Sigmoid colon (tissue), 7 donors: Measurements from ENCODE around the gene RACGAP1. TPM values are rescaled to one million over a fixed set of nuclear protein-coding genes. Genes with fewer than 3 reads are reported as not detected.

ENCODE experiments used
- DNase-seq: peaks from one replicate; pipeline ENCODE4 v3.0.0-alpha.2; 2019
- H3K27ac ChIP-seq, 4 donors: fragments of 200-600 bp; sonication (generic); one replicate each; pipeline ENCODE4 v1.5.1; 2016 to 2019; ENCODE audit warnings: mild to moderate bottlenecking in 1 of 4
- H3K27me3 ChIP-seq, 3 donors: fragments of 200-600 bp; sonication (generic); one replicate each; pipeline ENCODE4 v1.5.1; 2019; ENCODE audit warnings: mild to moderate bottlenecking in 1 of 3
- H3K36me3 ChIP-seq, 4 donors: fragments of 200-600 bp; sonication (generic); one replicate each; pipeline ENCODE4 v1.5.1; 2016 to 2019
- H3K4me1 ChIP-seq, 4 donors: fragments of 200-600 bp; sonication (generic); one replicate each; pipeline ENCODE4 v1.5.1; 2017 to 2019
- H3K4me3 ChIP-seq, 4 donors: fragments of 200-600 bp; sonication (generic); one replicate each; pipeline ENCODE4 v1.5.1; 2017 to 2019; ENCODE audit warnings: mild to moderate bottlenecking in 2 of 4, moderate library complexity in 1 of 4
- H3K9me3 ChIP-seq, 4 donors: fragments of 200-600 bp in 3 of 4; sonication (generic) in 3 of 4; one replicate each; pipeline versions ENCODE4 v1.5.1 to v1.6.1; 2013 to 2019
- CTCF ChIP-seq, 4 experiments: fragments of 450-650 bp in 3 of 4; fragments of 200-600 bp in 1 of 4; IDR thresholded peaks; one replicate each; pipeline ENCODE4 v1.5.1; 2016 to 2019; ENCODE audit warnings: antibody characterized with exemption in 4 of 4, mild to moderate bottlenecking in 3 of 4, moderate library complexity in 2 of 4
- EP300 ChIP-seq, 4 donors: sonication (generic); formaldehyde crosslinking; IDR thresholded peaks; one replicate each; pipeline ENCODE4 v1.6.1; 2017; ENCODE audit warnings: antibody characterized with exemption in 4 of 4
- POLR2A ChIP-seq, 2 donors: fragments of 450-650 bp; IDR thresholded peaks; one replicate each; pipeline ENCODE4 v1.6.1; 2016; ENCODE audit warnings: antibody characterized with exemption in 2 of 2, mild to moderate bottlenecking in 2 of 2, moderate library complexity in 2 of 2
- POLR2AphosphoS5 ChIP-seq, 4 donors: sonication (generic); formaldehyde crosslinking; IDR thresholded peaks; one replicate each; pipeline ENCODE4 v1.6.1; 2017; ENCODE audit warnings: antibody characterized with exemption in 4 of 4
- WGBS, 2 donors: extraction: QIAGEN DNeasy Blood & Tissue Kit; methylation state at CpG; one replicate each; pipeline ENCODE4 v1.1.7; 2013; 5-methylcytosine and 5-hydroxymethylcytosine counted together
- intact Hi-C: fragments of 100-400 bp; cut with DNase I; formaldehyde crosslinking; loops from one replicate; pipeline ENCODE4 v1.15.1; 2023
- polyA plus RNA-seq, 3 donors: library from polyadenylated mRNA; stranded (reverse); fragments of 200-250 nt; gene quantifications; one replicate each; pipeline ENCODE4 v1.2.3, GENCODE V29; 2013
- total RNA-seq, 4 donors: library from RNA; depleted of rRNA; stranded (reverse); fragments of >200 nt; gene quantifications; one replicate each; pipeline ENCODE4 v1.1.0, GENCODE V29; 2016
- donor health status: healthy with polysubstance abuse.
- donor health status: Bipolar disorder and iron deficiency.
- donor health status: healthy.

Gene RACGAP1
- total and polyA plus RNA-seq, 7 donors: 4.8 to 42.6 (median 22.5) TPM

- 28 to 33% methylated on average over 16 of the region's 16 CpGs for WGBS, 2 donors
- peaks cover 0 to 24% (median 3%) of the 10 kb centered on the region in 3 donors for H3K27me3 ChIP-seq
- no peak overlapping the region for H3K27ac ChIP-seq
- DNase-seq: no peak
- H3K4me1 ChIP-seq: peaks cover 0 to 13% (median 12%) of the 10 kb centered on the region in 4 donors
- intact Hi-C loops: loop anchor here (1.0 to 10.0 kb wide), 4 partner anchors 91 to 211 kb away; partner anchors contain the start of gene ASIC1
- TF ChIP-seq POLR2A (IDR thresholded peaks at IDR 0.05) (no peak), CTCF (IDR thresholded peaks at IDR 0.05) (no peak), POLR2AphosphoS5 (IDR thresholded peaks at IDR 0.05) (no peak), EP300 (IDR thresholded peaks at IDR 0.05) (no peak)
- no peaks in the 10 kb centered on the region for H3K9me3 ChIP-seq
- no peak overlapping the region for H3K4me3 ChIP-seq
- no peaks in the 10 kb centered on the region for H3K36me3 ChIP-seq
Measured at GRCh38 chr12:49966511-49967041, 58.7 kb downstream of the RACGAP1 start.

- intact Hi-C loops: loop anchor here (5.0 to 10.0 kb wide), 2 partner anchors 191 to 211 kb away; no protein-coding TSS in a partner anchor
- Histone ChIP-seq H3K9me3 (no peaks in the 10 kb centered on the region), H3K27me3 (peaks cover 5 to 30% (median 9%) of the 10 kb centered on the region in 3 donors), H3K4me1 (peaks cover 0 to 19% (median 19%) of the 10 kb centered on the region in 4 donors), H3K4me3 (no peak overlapping the region), H3K27ac (no peak overlapping the region), H3K36me3 (no peaks in the 10 kb centered on the region)
- TF ChIP-seq EP300 (IDR thresholded peaks at IDR 0.05) (no peak), CTCF (IDR thresholded peaks at IDR 0.05) (no peak), POLR2AphosphoS5 (IDR thresholded peaks at IDR 0.05) (no peak), POLR2A (IDR thresholded peaks at IDR 0.05) (no peak)
- no peak for DNase-seq
- WGBS, 2 donors: 65 to 72% methylated on average over 6 of the region's 6 CpGs
Measured at GRCh38 chr12:49965836-49966235, 59.5 kb downstream of the RACGAP1 start.

- DNase-seq: no peak
- peaks cover 11 to 38% (median 17%) of the 10 kb centered on the region in 3 donors for H3K27me3 ChIP-seq
- intact Hi-C loops: loop anchor here (5.0 to 10.0 kb wide), 2 partner anchors 190 to 212 kb away; no protein-coding TSS in a partner anchor
Measured at GRCh38 chr12:49964849-49965624, 60.3 kb downstream of the RACGAP1 start.

More at GRCh38 chr12:49964849-49965624, 60.3 kb downstream of the RACGAP1 start:
- WGBS, 2 donors: 61 to 72% methylated on average over 13 of the region's 13 CpGs
- Histone ChIP-seq H3K4me1 (peaks cover 0 to 20% (median 19%) of the 10 kb centered on the region in 4 donors), H3K9me3 (no peaks in the 10 kb centered on the region), H3K4me3 (no peak overlapping the region), H3K27ac (no peak overlapping the region), H3K36me3 (no peaks in the 10 kb centered on the region)
- TF ChIP-seq POLR2A (IDR thresholded peaks at IDR 0.05) (no peak), POLR2AphosphoS5 (IDR thresholded peaks at IDR 0.05) (no peak), CTCF (IDR thresholded peaks at IDR 0.05) (no peak), EP300 (IDR thresholded peaks at IDR 0.05) (no peak)
